K562 (cell line): ENCODE data around the gene APOA1. TPM values are rescaled to one million over a fixed set of nuclear protein-coding genes. Genes with fewer than 3 reads are reported as not detected.

Source experiments
- ATAC-seq: fragments of 200-7000 bp; cut with Tn5 transposase; 3 replicates; pipeline ENCODE4 v1.9.1; 2020; ENCODE audit warnings: moderate library complexity
- BruUV-seq: library from RNA; stranded (reverse); fragments of 400-500 nt; replicated peaks from 2 replicates; lab custom pipeline; 2021; lab: Mats Ljungman, UMichigan
- CTCF ChIA-PET: fragments of 300-600 bp; formaldehyde crosslinking; extraction: SDS; loops from one replicate; lab custom pipeline; 2021; ENCODE audit warnings: low intra/inter-chr PET ratio; lab: Yijun Ruan, JAX
- POLR2A ChIA-PET: fragments of 300-600, 350-650 bp; sonication (Branson Sonifier 250); formaldehyde crosslinking; extraction: SDS; loops from one replicate; lab custom pipeline; 2021; ENCODE audit warnings: antibody characterized with exemption, inconsistent platforms; lab: Yijun Ruan, JAX
- DNase-seq, 4 experiments: peaks; one replicate each; pipeline versions ENCODE4 v3.0.0 to v3.0.0-alpha.2; 2011 to 2018; ENCODE audit warnings: low spot score in 3 of 4, mixed read lengths in 3 of 4; ENCODE audit errors: extremely low read depth in 1 of 4
- FAIRE-seq: peaks from 2 replicates; lab custom pipeline; 2011; peaks lifted over from hg19 to GRCh38; lab: Jason Lieb, UNC
- H2AFZ ChIP-seq: 2 replicates; pipeline ENCODE4 v1.6.0; 2011; ENCODE audit warnings: low read depth, low read length, control low read depth, inconsistent platforms
- H3K27ac ChIP-seq: fragments of 200-600 bp; 3 replicates; pipeline ENCODE4 v1.8.0; 2011; ENCODE audit warnings: low read depth, mild to moderate bottlenecking, control low read depth, inconsistent platforms, low read length, moderate library complexity, mixed read lengths; ENCODE audit errors: extremely low read depth
- H3K27me3 ChIP-seq, 2 experiments: fragments of 300-600 bp in 1 of 2; 2 replicates in 1 of 2; 3 replicates in 1 of 2; pipeline versions ENCODE4 v1.6.0 to v1.8.0; 2011; ENCODE audit warnings: inconsistent platforms in 2 of 2, low read length in 2 of 2, mild to moderate bottlenecking in 1 of 2, mixed read lengths in 1 of 2, moderate library complexity in 1 of 2; ENCODE audit not compliant: control insufficient read depth in 2 of 2, insufficient read depth in 2 of 2
- H3K36me3 ChIP-seq: fragments of 300-600 bp; 3 replicates; pipeline ENCODE4 v1.8.0; 2011; ENCODE audit warnings: mild to moderate bottlenecking, low read length, inconsistent platforms; ENCODE audit not compliant: control insufficient read depth, insufficient read depth
- H3K4me1 ChIP-seq, 2 experiments: fragments of 200-600 bp in 1 of 2; replicated peaks in 1 of 2; 2 replicates in 1 of 2; 3 replicates in 1 of 2; pipeline versions ENCODE4 v1.5.1 to v1.8.0; 2011; ENCODE audit warnings: inconsistent platforms in 2 of 2, low read length in 2 of 2, mild to moderate bottlenecking in 1 of 2, mixed read lengths in 1 of 2, moderate library complexity in 1 of 2; ENCODE audit not compliant: control insufficient read depth in 2 of 2, insufficient read depth in 2 of 2
- H3K4me2 ChIP-seq: 2 replicates; pipeline ENCODE4 v1.6.1; 2011; ENCODE audit warnings: low read length, control low read depth, inconsistent platforms, mixed read lengths; ENCODE audit not compliant: insufficient read depth
- H3K4me3 ChIP-seq: fragments of 200-600 bp; sonication (generic), shearing (Covaris generic); 2 replicates; pipeline ENCODE4 v1.5.1; 2016; ENCODE audit warnings: control low read depth, inconsistent platforms
- H3K79me2 ChIP-seq: fragments of 200-600 bp; 3 replicates; pipeline ENCODE4 v1.8.0; 2011; ENCODE audit warnings: low read length, inconsistent platforms; ENCODE audit not compliant: control insufficient read depth, insufficient read depth
- H3K9ac ChIP-seq, 2 experiments: 2 replicates each; pipeline versions ENCODE4 v1.6.0 to v1.6.1; 2011; ENCODE audit warnings: low read depth in 2 of 2, low read length in 2 of 2, control low read depth in 1 of 2, inconsistent platforms in 1 of 2, mild to moderate bottlenecking in 1 of 2, mixed read lengths in 1 of 2; ENCODE audit not compliant: insufficient read depth in 1 of 2
- H3K9me1 ChIP-seq: one replicate; pipeline ENCODE4 v1.6.0; 2011; ENCODE audit warnings: inconsistent platforms, mild to moderate bottlenecking, low read length, moderate library complexity; ENCODE audit not compliant: control insufficient read depth, insufficient read depth
- H3K9me3 ChIP-seq: replicated peaks from 2 replicates; pipeline ENCODE4 v1.5.1; 2011; ENCODE audit warnings: low read depth, low read length, inconsistent platforms; ENCODE audit not compliant: control insufficient read depth, insufficient read depth
- H4K20me1 ChIP-seq: replicated peaks from 2 replicates; pipeline ENCODE4 v1.6.1; 2011; ENCODE audit warnings: low read length, inconsistent platforms, mixed read lengths; ENCODE audit not compliant: control insufficient read depth, insufficient read depth
- BDP1 ChIP-seq: IDR thresholded peaks from 3 replicates; pipeline ENCODE4 v1.6.1; 2011; ENCODE audit not compliant: insufficient read length, insufficient read depth
- C11orf30 ChIP-seq: fragments of 450-650 bp; IDR thresholded peaks from 2 replicates; pipeline ENCODE4 v1.6.1; 2016; ENCODE audit warnings: low read depth, mild to moderate bottlenecking
- CHD4 ChIP-seq: fragments of 200-600 bp; sonication (generic); IDR thresholded peaks from 3 replicates; pipeline ENCODE4 v1.6.1; 2012; ENCODE audit warnings: low read depth, mild to moderate bottlenecking, mixed read lengths, low read length, inconsistent platforms; ENCODE audit not compliant: insufficient read depth, insufficient replicate concordance, poor library complexity, severe bottlenecking
- DACH1 ChIP-seq: fragments of 450-650 bp; IDR thresholded peaks from 2 replicates; pipeline ENCODE4 v1.6.1; 2018; ENCODE audit not compliant: partially characterized antibody
- MAFF ChIP-seq: IDR thresholded peaks from 2 replicates; pipeline ENCODE4 v1.6.1; 2012; ENCODE audit warnings: low read length, improper control_type of control experiment
- MCM7 ChIP-seq, 2 experiments: fragments of 450-650 bp; IDR thresholded peaks; 2 replicates each; pipeline ENCODE4 v1.6.1; 2016 to 2018
- MED1 ChIP-seq: sonication (generic); formaldehyde crosslinking; IDR thresholded peaks from 2 replicates; pipeline ENCODE4 v1.8.1; 2023; ENCODE audit warnings: missing genetic modification reagents, borderline replicate concordance
- NFIC ChIP-seq: fragments of 450-650 bp; IDR thresholded peaks from 2 replicates; pipeline ENCODE4 v1.6.1; 2017; ENCODE audit warnings: mild to moderate bottlenecking, inconsistent platforms
- NR2C2 ChIP-seq, 2 experiments: fragments of 200-800 bp in 1 of 2; sonication (Bioruptor generic) in 1 of 2; sonication (generic) in 1 of 2; formaldehyde crosslinking in 1 of 2; IDR thresholded peaks; 2 replicates each; pipeline versions ENCODE4 v1.6.1 to v1.8.0; 2016 to 2022; ENCODE audit warnings: mild to moderate bottlenecking in 1 of 2, missing compliant biosample characterization in 1 of 2, missing genetic modification characterization in 1 of 2, missing genetic modification reagents in 1 of 2
- PYGO2 ChIP-seq: fragments of 450-650 bp; IDR thresholded peaks from 2 replicates; pipeline ENCODE4 v1.6.1; 2016; ENCODE audit warnings: mild to moderate bottlenecking, missing genetic modification characterization, moderate library complexity, missing compliant biosample characterization
- RCOR1 ChIP-seq, 2 experiments: IDR thresholded peaks; 2 replicates each; pipeline ENCODE4 v1.6.1; 2012; ENCODE audit warnings: low read depth in 2 of 2, low read length in 2 of 2, borderline replicate concordance in 1 of 2, improper control_type of control experiment in 1 of 2
- TCFL5 ChIP-seq: fragments of 250-450 bp; sonication (Bioruptor Pico); conservative IDR thresholded peaks from 2 replicates; pipeline ENCODE4 v1.6.1; 2021; ENCODE audit warnings: mild to moderate bottlenecking, moderate library complexity, matching md5 sums
- YY1 ChIP-seq, 3 experiments: IDR thresholded peaks; 2 replicates each; pipeline ENCODE4 v1.6.1; 2011; ENCODE audit warnings: low read length in 2 of 3, mild to moderate bottlenecking in 2 of 3, moderate library complexity in 2 of 3, borderline replicate concordance in 1 of 3, control low read depth in 1 of 3, low read depth in 1 of 3; ENCODE audit not compliant: insufficient read depth in 3 of 3, insufficient replicate concordance in 2 of 3, control insufficient read depth in 1 of 3, insufficient read length in 1 of 3; ENCODE audit errors: extremely low read depth in 1 of 3
- ZC3H4 ChIP-seq: sonication (generic); formaldehyde crosslinking; IDR thresholded peaks from 2 replicates; pipeline ENCODE4 v1.9.0; 2021; ENCODE audit warnings: missing genetic modification reagents, borderline replicate concordance
- ZNF121 ChIP-seq: sonication (generic); formaldehyde crosslinking; conservative IDR thresholded peaks from 2 replicates; pipeline ENCODE4 v1.8.0; 2022; ENCODE audit warnings: missing genetic modification reagents
- ZNF282 ChIP-seq: sonication (generic); formaldehyde crosslinking; IDR thresholded peaks from 2 replicates; pipeline ENCODE4 v1.8.1; 2023; ENCODE audit warnings: missing genetic modification reagents
- ZNF316 ChIP-seq: fragments of 450-650 bp; IDR thresholded peaks from 2 replicates; pipeline ENCODE4 v1.6.1; 2016
- ZNF764 ChIP-seq: fragments of 250-450 bp; sonication (Bioruptor Pico); IDR thresholded peaks from 2 replicates; pipeline ENCODE4 v1.4.0; 2020; ENCODE audit warnings: low read depth, mild to moderate bottlenecking, moderate library complexity
- WGBS: fragments of 100-300 bp; shearing (Covaris generic); methylation state at CpG from one replicate; pipeline ENCODE4 v1.1.6; 2016; ENCODE audit warnings: low coverage, mixed read lengths; ENCODE audit not compliant: insufficient coverage; ENCODE audit errors: missing lambda C conversion rate; 5-methylcytosine and 5-hydroxymethylcytosine counted together
- in situ Hi-C: fragments of 300-500 bp; cut with MboI; formaldehyde crosslinking; loops from 4 replicates; pipeline ENCODE4 v1.15.0; 2018; ENCODE audit warnings: inconsistent platforms, mixed read lengths
- intact Hi-C: fragments of 100-400 bp; cut with micrococcal nuclease; formaldehyde crosslinking; loops from 2 replicates; pipeline ENCODE4 v1.14.2; 2022
- polyA plus RNA-seq, 8 experiments: library from polyadenylated mRNA; depleted of rRNA in 4 of 8; stranded (reverse) in 5 of 8; unstranded in 3 of 8; fragments of >200 nt; fragmentation: Nextera tagmentation in 2 of 8; fragmentation: Illumina TruSeq in 1 of 8; extraction: Ambion mirVana in 2 of 8; extraction: Trizol in 1 of 8; gene quantifications; 2 replicates each; pipeline versions ENCODE4 v1.2.1 to v1.2.3, GENCODE V29; 2011 to 2014; ENCODE audit warnings: inconsistent platforms in 1 of 8, missing spikeins in 1 of 8
- total RNA-seq, 7 experiments: library from RNA; depleted of rRNA in 6 of 7; stranded (reverse); fragments of >200 nt in 6 of 7; fragmentation: Illumina TruSeq in 2 of 7; extraction: Trizol in 2 of 7; gene quantifications; 2 replicates each; pipeline versions ENCODE4 v1.2.1 to v1.2.3, GENCODE V29; 2011 to 2021; ENCODE audit warnings: low replicate concordance in 1 of 7
- TF ChIP-seq, protein P1 (sequence below): sonication (generic); IDR thresholded peaks from 2 replicates; pipeline ENCODE4 v1.6.1; 2016
- TF ChIP-seq, protein P2 (sequence below): fragments of 450-650 bp; formaldehyde crosslinking; IDR thresholded peaks from 2 replicates; pipeline ENCODE4 v1.4.0; 2020; ENCODE audit warnings: mild to moderate bottlenecking, moderate library complexity

APOA1 gene
- total and polyA plus RNA-seq, 9 of the 15 experiments (the other 6 are each of a cell fraction or from before 2014, with no cell fraction given): 1.8 TPM; not detected in 8

DNA sequence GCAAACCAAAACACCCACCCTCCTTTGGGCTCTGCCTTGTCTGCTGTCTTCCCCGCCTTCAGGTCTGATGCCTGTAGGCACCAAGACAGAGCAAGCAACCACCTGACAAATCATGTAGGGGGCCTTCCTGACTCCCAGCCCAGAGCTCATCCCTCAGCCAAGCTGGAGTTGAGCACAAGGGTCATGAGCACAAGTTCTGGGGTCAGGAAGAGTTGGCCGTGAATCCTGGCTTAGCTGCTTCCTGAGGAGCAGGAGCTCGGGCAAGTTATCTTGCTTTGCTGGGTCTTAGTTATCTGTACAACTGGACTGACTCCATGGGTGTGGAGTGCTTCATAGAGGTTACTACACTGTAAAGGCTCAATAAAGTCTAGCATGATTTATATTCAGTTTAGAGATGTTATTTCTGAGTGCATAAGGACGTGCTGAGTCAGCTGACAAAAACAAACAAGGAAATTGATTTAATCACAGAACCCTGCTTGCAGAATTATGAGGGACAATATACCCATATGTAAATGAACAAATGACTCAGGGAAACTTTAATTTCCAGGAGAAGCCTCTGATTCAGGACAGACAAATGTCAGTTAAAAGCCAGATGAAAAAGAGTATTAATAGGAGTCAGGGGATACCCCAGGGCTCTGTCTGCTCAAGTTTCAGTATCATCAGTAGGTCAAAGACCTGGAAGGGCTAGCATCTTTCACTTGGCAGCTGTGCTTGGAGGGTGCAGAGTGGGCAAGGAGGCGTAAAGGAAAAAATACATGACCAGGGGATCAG, 15.0 kb upstream of the APOA1 start:
- ATAC-seq: peak; percentile 78
- H3K36me3 ChIP-seq: peaks cover 40% of the 10 kb centered on the region; the same call in 2 of the 3 replicates
- TF ChIP-seq YY1 (IDR thresholded peaks at IDR 0.05; ENCODE audit: borderline replicate concordance in 1 of 3, control insufficient read depth in 1 of 3, extremely low read depth in 1 of 3, insufficient read depth in 3 of 3, insufficient read length in 1 of 3, insufficient replicate concordance in 2 of 3, low read depth in 1 of 3, low read length in 2 of 3) (no peak), RCOR1 (IDR thresholded peaks at IDR 0.05; ENCODE audit: borderline replicate concordance in 1 of 2, low read depth in 2 of 2, low read length in 2 of 2) (peak in 1 of 2 experiments; percentile 64; a peak in 1 of 4 replicates), CHD4 (no peak), C11orf30 (peak; percentile 74), MAFF (peak; percentile 34; the same call in 1 of the 2 replicates), NR2C2 (CRISPR knock-in tag; IDR thresholded peaks at IDR 0.05) (no peak), NR2C2 (tag; IDR thresholded peaks at IDR 0.05) (0 out of 2 replicates have a peak, but pooled peaks have one; percentile 18), ZNF282 (CRISPR knock-in tag) (no peak), ZNF316 (peak; percentile 91), BDP1 (no peak), ZNF764 (CRISPR knock-in tag) (no peak), PYGO2 (tag) (no peak), TCFL5 (CRISPR knock-in tag) (no peak), MCM7 (IDR thresholded peaks at IDR 0.05) (no peak), DACH1 (no peak), ZC3H4 (CRISPR knock-in tag) (no peak), NFIC (no peak), ZNF121 (CRISPR knock-in tag) (no peak), MED1 (CRISPR knock-in tag) (no peak)
- TF ChIP-seq, protein P1, sequence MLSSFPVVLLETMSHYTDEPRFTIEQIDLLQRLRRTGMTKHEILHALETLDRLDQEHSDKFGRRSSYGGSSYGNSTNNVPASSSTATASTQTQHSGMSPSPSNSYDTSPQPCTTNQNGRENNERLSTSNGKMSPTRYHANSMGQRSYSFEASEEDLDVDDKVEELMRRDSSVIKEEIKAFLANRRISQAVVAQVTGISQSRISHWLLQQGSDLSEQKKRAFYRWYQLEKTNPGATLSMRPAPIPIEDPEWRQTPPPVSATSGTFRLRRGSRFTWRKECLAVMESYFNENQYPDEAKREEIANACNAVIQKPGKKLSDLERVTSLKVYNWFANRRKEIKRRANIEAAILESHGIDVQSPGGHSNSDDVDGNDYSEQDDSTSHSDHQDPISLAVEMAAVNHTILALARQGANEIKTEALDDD: peak; percentile 67
- TF ChIP-seq, protein P2, sequence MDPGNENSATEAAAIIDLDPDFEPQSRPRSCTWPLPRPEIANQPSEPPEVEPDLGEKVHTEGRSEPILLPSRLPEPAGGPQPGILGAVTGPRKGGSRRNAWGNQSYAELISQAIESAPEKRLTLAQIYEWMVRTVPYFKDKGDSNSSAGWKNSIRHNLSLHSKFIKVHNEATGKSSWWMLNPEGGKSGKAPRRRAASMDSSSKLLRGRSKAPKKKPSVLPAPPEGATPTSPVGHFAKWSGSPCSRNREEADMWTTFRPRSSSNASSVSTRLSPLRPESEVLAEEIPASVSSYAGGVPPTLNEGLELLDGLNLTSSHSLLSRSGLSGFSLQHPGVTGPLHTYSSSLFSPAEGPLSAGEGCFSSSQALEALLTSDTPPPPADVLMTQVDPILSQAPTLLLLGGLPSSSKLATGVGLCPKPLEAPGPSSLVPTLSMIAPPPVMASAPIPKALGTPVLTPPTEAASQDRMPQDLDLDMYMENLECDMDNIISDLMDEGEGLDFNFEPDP (CRISPR knock-in tag): no peak

More for the DNA sequence above, 15.0 kb upstream of the APOA1 start:
- H3K9ac ChIP-seq: no peak overlapping the region
- H3K27me3 ChIP-seq: no peaks in the 10 kb centered on the region
- H3K79me2 ChIP-seq: no peaks in the 10 kb centered on the region
- no peak overlapping the region for H3K4me3 ChIP-seq
- CTCF ChIA-PET: interaction anchor here (1.1 kb wide), 1 partner anchor 254 kb away, joined by 3 read pairs; no protein-coding TSS in a partner anchor
- no peak overlapping the region for H3K27ac ChIP-seq
- POLR2A ChIA-PET: interaction anchor here (0.6 to 1.3 kb wide), 3 partner anchors 16 to 64 kb away, joined by 3 read pairs; no protein-coding TSS in a partner anchor
- intact Hi-C loops (no loop called here), in situ Hi-C loops (no loop called here)
- no peak overlapping the region for H2AFZ ChIP-seq
- 41% methylated on average over 5 of the region's 5 CpGs for WGBS
- H3K9me3 ChIP-seq: no peaks in the 10 kb centered on the region
- no peaks in the 10 kb centered on the region for H4K20me1 ChIP-seq
- H3K9me1 ChIP-seq: no peaks in the 10 kb centered on the region
- FAIRE-seq (no peak), DNase-seq (no peak)
- no peak overlapping the region for H3K4me2 ChIP-seq
- BruUV-seq: no TSS peak
- H3K4me1 ChIP-seq: peaks cover 0 to 14% of the 10 kb centered on the region in 2 experiments; a peak in 3 of 5 replicates
